Fibroblast of lung (primary cell): ENCODE data around the gene TNFRSF21.

ENCODE experiments used
- EZH2 ChIP-seq: IDR thresholded peaks from 2 replicates; pipeline ENCODE4 v1.5.1; 2012; ENCODE audit warnings: low read length, control low read depth, mild to moderate bottlenecking; ENCODE audit errors: missing control alignments
- TF ChIP-seq, protein P1 (sequence below), 2 donors: IDR thresholded peaks in 1 of 2; conservative IDR thresholded peaks in 1 of 2; 1 replicate in 1 of 2; 2 replicates in 1 of 2; pipeline ENCODE4 v1.5.1; 2011 to 2012; ENCODE audit warnings: low read length in 2 of 2, control low read depth in 1 of 2, inconsistent platforms in 1 of 2, low read depth in 1 of 2, mild to moderate bottlenecking in 1 of 2

DNA sequence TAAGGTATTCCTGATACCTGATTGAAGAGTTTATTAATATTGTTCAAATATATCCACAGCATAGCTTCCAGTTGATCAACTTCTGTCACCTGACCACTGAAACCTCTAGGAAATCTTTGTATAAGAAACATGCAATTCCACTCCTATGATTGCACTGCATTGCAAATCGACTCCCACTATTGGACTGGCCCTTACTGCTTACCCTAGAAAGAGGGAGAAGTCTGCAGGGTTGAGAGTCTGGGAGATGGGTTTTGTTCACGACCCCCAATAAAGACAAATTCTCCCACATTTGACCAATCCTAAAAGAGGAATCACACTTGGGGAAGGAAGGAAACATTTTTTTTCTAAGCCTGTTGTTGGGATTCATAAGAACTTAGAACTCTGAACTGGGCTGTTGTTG, 43.7 kb downstream of the TNFRSF21 start:
- TF ChIP-seq, protein P1, sequence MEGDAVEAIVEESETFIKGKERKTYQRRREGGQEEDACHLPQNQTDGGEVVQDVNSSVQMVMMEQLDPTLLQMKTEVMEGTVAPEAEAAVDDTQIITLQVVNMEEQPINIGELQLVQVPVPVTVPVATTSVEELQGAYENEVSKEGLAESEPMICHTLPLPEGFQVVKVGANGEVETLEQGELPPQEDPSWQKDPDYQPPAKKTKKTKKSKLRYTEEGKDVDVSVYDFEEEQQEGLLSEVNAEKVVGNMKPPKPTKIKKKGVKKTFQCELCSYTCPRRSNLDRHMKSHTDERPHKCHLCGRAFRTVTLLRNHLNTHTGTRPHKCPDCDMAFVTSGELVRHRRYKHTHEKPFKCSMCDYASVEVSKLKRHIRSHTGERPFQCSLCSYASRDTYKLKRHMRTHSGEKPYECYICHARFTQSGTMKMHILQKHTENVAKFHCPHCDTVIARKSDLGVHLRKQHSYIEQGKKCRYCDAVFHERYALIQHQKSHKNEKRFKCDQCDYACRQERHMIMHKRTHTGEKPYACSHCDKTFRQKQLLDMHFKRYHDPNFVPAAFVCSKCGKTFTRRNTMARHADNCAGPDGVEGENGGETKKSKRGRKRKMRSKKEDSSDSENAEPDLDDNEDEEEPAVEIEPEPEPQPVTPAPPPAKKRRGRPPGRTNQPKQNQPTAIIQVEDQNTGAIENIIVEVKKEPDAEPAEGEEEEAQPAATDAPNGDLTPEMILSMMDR (conservative IDR thresholded peaks at IDR 0.05 in 1 of 2, IDR thresholded peaks at IDR 0.05 in 1 of 2; ENCODE audit: low read depth in 1 of 2, low read length in 2 of 2), result no peak
- no peak for TF ChIP-seq EZH2
